Peyer's patch (tissue), 4 donors: ENCODE data around the gene TNPO3. TPM values are rescaled to one million over a fixed set of nuclear protein-coding genes. Genes with fewer than 3 reads are reported as not detected.

Experiments used
- DNase-seq, 3 donors: peaks; one replicate each; pipeline ENCODE4 v3.0.0-alpha.2; 2017 to 2019
- H3K27ac ChIP-seq, 4 donors: fragments of 200-600 bp; sonication (generic); one replicate each; pipeline ENCODE4 v1.5.1; 2016 to 2019
- H3K27me3 ChIP-seq, 2 donors: fragments of 200-600 bp; sonication (generic); one replicate each; pipeline ENCODE4 v1.5.1; 2019
- H3K36me3 ChIP-seq, 3 donors: fragments of 200-600 bp; sonication (generic); one replicate each; pipeline ENCODE4 v1.5.1; 2016 to 2019
- H3K4me1 ChIP-seq, 4 donors: fragments of 200-600 bp; sonication (generic); one replicate each; pipeline ENCODE4 v1.5.1; 2016 to 2019
- H3K4me3 ChIP-seq, 4 donors: fragments of 200-600 bp; sonication (generic); 1 replicate in 3 of 4; 2 replicates in 1 of 4; pipeline ENCODE4 v1.5.1; 2016 to 2019; ENCODE audit warnings: mild to moderate bottlenecking in 1 of 4
- H3K9me3 ChIP-seq, 4 donors: fragments of 200-600 bp; sonication (generic); one replicate each; pipeline ENCODE4 v1.5.1; 2016 to 2019; ENCODE audit warnings: mild to moderate bottlenecking in 1 of 4
- POLR2A ChIP-seq, 2 donors: fragments of 450-650 bp; IDR thresholded peaks; one replicate each; pipeline ENCODE4 v1.5.1; 2017; ENCODE audit warnings: antibody characterized with exemption in 2 of 2, mild to moderate bottlenecking in 2 of 2, moderate library complexity in 2 of 2
- total RNA-seq, 4 donors: library from RNA; depleted of rRNA; stranded (reverse); fragments of >200 nt; gene quantifications; one replicate each; pipeline ENCODE4 v1.1.0, GENCODE V29; 2016
- TF ChIP-seq, protein P1 (sequence below), 6 experiments: fragments of 450-650 bp in 4 of 6; fragments of 200-600 bp in 2 of 6; sonication (generic) in 1 of 6; IDR thresholded peaks; one replicate each; pipeline ENCODE4 v1.5.1; 2017 to 2019; ENCODE audit warnings: antibody characterized with exemption in 6 of 6, mild to moderate bottlenecking in 3 of 6, moderate library complexity in 1 of 6

TNPO3 gene
- total RNA-seq, result 10 to 100 TPM; 25.2 to 55.3 (median 42.1) TPM

DNA sequence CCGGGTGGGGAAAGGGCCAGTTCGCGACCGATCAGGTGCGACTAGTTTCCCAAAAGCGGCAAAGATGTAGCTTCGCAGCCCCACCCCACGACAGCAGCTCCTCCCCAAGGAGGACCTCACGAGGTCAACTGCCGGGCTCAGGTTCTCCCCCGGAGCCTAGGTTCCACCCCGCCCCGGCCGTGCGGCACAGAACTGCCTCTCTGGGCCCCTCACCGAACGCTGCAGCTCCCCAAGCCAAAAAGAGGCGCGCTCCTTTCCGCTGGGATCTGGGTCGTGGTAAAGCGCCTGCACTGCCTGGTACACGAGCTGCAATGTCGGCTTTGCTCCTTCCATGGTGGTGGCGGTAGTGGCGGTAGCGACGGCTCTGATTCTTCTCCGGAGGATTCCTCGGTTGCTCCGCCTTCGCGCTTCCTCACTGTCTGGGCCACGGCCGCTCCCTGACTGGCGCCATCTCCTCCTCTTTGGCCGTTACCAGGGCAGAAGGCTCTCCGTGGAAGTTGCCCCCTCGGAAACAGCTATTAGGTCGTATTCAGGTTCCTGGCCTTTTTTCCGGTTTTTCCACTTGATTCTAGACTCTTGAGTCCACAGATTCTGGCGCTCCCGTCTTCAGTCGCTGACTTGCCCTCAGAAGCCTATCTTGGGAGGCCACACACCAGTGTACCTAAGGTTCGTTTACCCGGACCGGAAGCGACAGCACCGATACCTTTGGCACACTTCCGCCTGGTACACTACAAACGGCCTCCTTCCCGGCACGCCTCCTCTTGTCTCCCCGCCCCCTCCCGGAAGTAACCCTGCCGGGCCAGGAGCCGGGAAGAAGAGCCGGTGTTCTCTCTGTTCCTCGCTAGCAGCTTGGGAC, at the start of gene TNPO3:
Gene TNPO3 (minus strand): TSS at position 674 of the 856 bp plus-strand sequence. CDS start 341 bp downstream, at position 333.
- peaks cover 0 to 24% (median 3%) of the 10 kb centered on the region in 4 donors for H3K4me1 ChIP-seq
- no peaks in the 10 kb centered on the region for H3K9me3 ChIP-seq
- TF ChIP-seq, protein P1, sequence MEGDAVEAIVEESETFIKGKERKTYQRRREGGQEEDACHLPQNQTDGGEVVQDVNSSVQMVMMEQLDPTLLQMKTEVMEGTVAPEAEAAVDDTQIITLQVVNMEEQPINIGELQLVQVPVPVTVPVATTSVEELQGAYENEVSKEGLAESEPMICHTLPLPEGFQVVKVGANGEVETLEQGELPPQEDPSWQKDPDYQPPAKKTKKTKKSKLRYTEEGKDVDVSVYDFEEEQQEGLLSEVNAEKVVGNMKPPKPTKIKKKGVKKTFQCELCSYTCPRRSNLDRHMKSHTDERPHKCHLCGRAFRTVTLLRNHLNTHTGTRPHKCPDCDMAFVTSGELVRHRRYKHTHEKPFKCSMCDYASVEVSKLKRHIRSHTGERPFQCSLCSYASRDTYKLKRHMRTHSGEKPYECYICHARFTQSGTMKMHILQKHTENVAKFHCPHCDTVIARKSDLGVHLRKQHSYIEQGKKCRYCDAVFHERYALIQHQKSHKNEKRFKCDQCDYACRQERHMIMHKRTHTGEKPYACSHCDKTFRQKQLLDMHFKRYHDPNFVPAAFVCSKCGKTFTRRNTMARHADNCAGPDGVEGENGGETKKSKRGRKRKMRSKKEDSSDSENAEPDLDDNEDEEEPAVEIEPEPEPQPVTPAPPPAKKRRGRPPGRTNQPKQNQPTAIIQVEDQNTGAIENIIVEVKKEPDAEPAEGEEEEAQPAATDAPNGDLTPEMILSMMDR (IDR thresholded peaks at IDR 0.05), result no peak
- TF ChIP-seq POLR2A (IDR thresholded peaks at IDR 0.05), result peak; percentile 71 to 73
- peak; percentile 95 to 97 (median 95) for DNase-seq
- no peaks in the 10 kb centered on the region for H3K27me3 ChIP-seq
- H3K27ac ChIP-seq, result peak within 1 kb of the TSS; percentile 92 to 99 (median 94)
- H3K36me3 ChIP-seq, result peaks cover 0 to 7% (median 0%) of the 10 kb centered on the region in 3 donors
- peak within 1 kb of the TSS; percentile 62 to 90 (median 80) for H3K4me3 ChIP-seq

DNA sequence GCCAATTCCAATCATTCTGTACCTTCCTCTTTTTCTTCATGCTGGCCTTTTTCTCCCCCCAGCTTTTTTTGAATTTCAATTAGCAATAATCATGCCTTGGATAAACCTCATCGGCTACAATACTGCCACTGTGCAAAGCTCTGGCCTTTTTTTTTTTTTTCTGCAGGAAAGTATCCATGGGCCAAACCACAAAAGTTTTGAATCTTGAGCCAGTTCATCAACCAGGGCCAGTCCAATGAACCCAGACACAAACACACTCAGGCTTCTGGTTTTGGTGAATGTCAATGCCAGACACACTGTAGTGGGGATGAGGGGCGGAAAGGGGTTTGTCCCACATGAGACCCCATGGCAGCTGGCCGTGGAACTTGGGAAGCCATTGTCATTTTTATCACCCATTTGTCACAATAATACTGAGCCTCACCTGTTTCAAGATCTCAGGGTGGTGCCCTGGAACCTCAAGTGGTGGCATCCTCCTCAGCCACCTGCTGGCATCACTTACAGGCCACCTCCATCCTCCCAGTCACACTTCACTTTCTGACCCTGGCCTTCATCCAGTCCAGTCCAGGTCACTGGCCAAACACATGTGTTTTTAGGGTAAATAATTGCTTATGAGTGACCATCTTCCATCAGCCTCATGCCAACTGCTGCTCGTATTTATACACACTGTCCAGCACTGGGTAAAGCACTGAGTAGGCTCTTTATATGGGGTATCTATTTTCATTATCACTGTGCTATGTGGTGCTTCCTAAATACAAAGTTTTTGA, 48.8 kb upstream of the TNPO3 start:
- TF ChIP-seq POLR2A (IDR thresholded peaks at IDR 0.05), result no peak
- TF ChIP-seq, protein P1 (IDR thresholded peaks at IDR 0.05), result no peak

DNA sequence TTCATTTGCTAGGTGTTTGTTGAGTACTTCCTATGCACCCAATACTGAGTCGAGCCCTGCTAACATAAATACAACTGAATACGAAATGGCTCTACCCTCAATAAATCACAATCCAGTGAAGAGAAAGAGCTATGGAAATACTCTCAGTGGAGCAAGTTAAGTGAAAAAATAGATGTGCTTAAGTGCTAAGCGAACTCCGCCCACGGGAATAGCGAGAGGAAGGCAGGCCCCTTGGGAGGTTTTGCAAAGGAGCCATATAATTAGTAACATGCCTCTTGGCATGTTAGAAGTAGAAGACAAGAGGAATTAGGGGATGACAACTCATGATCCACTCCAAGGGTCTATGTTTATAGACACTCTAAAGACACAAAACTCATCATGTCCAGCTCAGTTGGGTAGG, 46.8 kb upstream of the TNPO3 start:
- Histone ChIP-seq H3K27ac (peak overlapping the region in 1 of 4 donors; percentile 52), H3K36me3 (no peaks in the 10 kb centered on the region)
- DNase-seq, result no peak

More for the DNA sequence above, 48.8 kb upstream of the TNPO3 start:
- Histone ChIP-seq H3K27ac (peak overlapping the region in 1 of 4 donors; percentile 60), H3K4me1 (peaks cover 0 to 36% (median 2%) of the 10 kb centered on the region in 4 donors), H3K36me3 (no peaks in the 10 kb centered on the region), H3K9me3 (no peaks in the 10 kb centered on the region), H3K27me3 (no peaks in the 10 kb centered on the region), H3K4me3 (no peak overlapping the region)
- DNase-seq, result no peak

DNA sequence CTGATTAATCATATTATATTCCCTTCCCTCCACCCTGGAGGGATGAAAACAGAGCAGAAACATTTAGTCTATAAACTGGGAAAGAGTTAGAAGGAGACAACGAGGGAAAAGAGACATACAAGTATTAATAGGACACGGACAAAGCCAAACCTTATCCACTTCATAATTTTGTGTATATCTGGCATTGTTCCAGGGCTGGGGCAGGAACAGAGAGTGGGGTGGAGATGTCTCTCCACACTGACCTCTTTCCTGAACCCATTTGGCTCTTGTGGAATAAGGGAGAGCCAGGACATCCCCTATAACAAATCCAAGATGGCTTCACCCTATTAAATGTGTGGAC, 45.9 kb upstream of the TNPO3 start:
- Histone ChIP-seq H3K27me3 (no peaks in the 10 kb centered on the region), H3K27ac (peak overlapping the region in 2 of 4 donors; percentile 17 to 52), H3K4me1 (peaks cover 0 to 36% (median 2%) of the 10 kb centered on the region in 4 donors), H3K36me3 (no peaks in the 10 kb centered on the region), H3K4me3 (no peak overlapping the region), H3K9me3 (no peaks in the 10 kb centered on the region)
- no peak for TF ChIP-seq POLR2A (IDR thresholded peaks at IDR 0.05)
- TF ChIP-seq, protein P1 (IDR thresholded peaks at IDR 0.05), result no peak
- DNase-seq, result no peak

More for the DNA sequence above, 46.8 kb upstream of the TNPO3 start:
- Histone ChIP-seq H3K27me3 (no peaks in the 10 kb centered on the region), H3K4me3 (no peak overlapping the region), H3K4me1 (peaks cover 0 to 36% (median 2%) of the 10 kb centered on the region in 4 donors), H3K9me3 (no peaks in the 10 kb centered on the region)
- no peak for TF ChIP-seq POLR2A (IDR thresholded peaks at IDR 0.05)
- TF ChIP-seq, protein P1 (IDR thresholded peaks at IDR 0.05), result no peak

DNA sequence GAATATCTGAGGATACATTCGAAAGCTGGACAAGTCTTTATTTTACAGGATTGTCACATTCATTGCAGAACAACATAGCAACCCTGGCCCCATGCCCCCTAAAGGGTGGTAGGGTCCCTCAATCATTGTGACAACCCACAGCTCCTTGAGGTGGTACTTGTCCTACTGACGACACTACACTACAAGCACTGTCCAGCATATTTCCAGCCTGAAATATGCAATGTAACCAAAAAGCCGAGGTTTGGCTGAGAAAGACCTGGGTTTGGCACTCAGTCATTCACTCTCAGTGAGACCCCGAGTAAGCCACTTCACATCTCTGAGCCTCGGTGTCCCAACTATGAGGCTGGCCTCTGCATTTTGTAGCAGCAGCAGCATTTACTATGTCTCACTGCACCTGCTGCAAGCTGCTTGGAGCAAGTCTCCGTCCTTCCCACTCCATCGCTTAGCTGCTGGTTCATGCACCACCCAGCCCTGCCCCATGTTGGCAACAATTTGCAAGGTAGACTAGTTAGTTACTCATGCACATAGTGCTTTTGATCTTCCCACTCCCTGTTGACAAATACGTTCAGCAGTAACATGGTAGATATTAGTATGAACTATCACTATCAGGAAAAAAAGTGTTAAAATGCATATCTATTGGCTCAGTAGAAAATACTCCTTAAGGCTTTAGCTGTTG, 43.6 kb upstream of the TNPO3 start:
- H3K27me3 ChIP-seq, result no peaks in the 10 kb centered on the region
- H3K4me1 ChIP-seq, result peaks cover 0 to 37% (median 2%) of the 10 kb centered on the region in 4 donors
- no peaks in the 10 kb centered on the region for H3K36me3 ChIP-seq
- TF ChIP-seq POLR2A (IDR thresholded peaks at IDR 0.05), result no peak
- TF ChIP-seq, protein P1 (IDR thresholded peaks at IDR 0.05), result peak in 1 of 6 experiments; percentile 5
- no peak overlapping the region for H3K27ac ChIP-seq
- H3K4me3 ChIP-seq, result no peak overlapping the region
- H3K9me3 ChIP-seq, result no peaks in the 10 kb centered on the region
- DNase-seq, result no peak
